Measurements from ENCODE around the gene DGKD. TPM values are rescaled to one million over a fixed set of nuclear protein-coding genes. Genes with fewer than 3 reads are reported as not detected.

DGKD gene
- total and polyA plus RNA-seq, 11 donors, result 15.5 to 88.6 (median 43.0) TPM

DNA sequence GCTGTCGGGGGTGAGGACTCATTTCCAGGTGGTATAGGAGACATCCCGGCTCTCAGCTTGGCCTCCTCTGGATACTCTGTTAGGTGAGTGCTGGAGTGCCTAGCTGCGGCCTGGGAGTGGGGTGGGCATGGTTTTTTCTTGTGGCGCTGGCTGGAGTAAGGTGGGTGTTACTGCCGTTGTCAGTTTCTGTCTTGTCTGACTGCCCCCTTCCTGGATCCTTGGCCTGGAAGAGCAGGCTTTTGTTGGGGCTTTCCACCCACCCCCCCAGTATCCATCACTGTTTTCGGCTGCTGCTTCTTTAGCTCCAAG is 69.2 kb downstream of the DGKD start:
- DNase-seq (no peak), ATAC-seq (no peak)
- WGBS, 4 donors, result 94 to 98% (median 97%) methylated on average over 6 of the region's 6 CpGs
- Histone ChIP-seq H3K36me3 (no peaks in the 10 kb centered on the region), H3K27ac (peak overlapping the region in 4 of 12 donors; percentile 47 to 85 (median 77)), H3K4me1 (peaks cover 4 to 85% (median 48%) of the 10 kb centered on the region in 12 donors), H3K27me3 (no peaks in the 10 kb centered on the region), H3K9me3 (peaks cover 0 to 11% (median 0%) of the 10 kb centered on the region in 12 donors), H3K4me3 (no peak overlapping the region)
- intact Hi-C loops (cut with DNase I), result no loop called here
- TF ChIP-seq CTCF (IDR thresholded peaks at IDR 0.05) (no peak), POLR2A (IDR thresholded peaks at IDR 0.05) (no peak)

DNA sequence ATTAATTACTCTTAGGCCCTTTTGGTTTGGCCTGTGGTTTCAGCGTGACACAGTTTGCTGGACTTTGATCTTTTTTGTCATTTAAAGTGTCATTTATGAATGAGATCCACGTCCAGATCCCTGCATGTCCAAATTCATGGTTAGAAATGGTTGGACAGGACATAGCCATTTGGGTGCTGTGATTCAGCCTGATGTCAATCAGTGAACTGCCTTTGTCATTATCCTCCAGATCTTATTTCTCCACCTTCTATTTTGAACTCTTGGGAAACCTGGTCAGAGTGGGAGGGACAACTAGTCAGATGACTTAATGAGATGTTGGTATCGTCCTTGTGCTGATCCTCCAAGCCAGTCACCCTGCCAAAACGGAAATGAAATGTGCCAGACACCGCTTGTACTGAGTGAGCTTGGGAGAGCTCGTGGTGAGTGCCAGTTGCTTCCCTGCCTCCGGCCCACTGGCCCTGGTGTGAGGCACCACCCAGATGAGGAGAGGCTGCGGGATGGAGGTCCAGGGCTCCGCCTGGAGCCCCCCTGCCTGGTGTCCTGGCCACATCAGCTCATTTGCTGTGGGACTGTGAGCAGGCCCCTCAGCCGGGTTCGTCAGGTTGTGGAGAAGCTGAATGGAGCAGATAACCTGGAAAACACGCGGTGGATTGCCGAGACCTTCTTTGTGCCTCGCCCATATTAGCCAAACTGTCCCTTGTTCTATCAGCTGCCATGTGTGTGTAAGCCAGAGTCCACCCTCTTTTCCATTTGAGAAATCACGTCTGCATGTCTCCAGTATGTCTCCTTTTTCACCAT is 70.1 kb downstream of the DGKD start:
- 67 to 76% (median 68%) methylated on average over 16 of the region's 16 CpGs for WGBS, 4 donors
- DNase-seq (peak in 4 of 5 donors; percentile 66 to 83 (median 76)), ATAC-seq (peak; percentile 59 to 87 (median 84))
- H3K36me3 ChIP-seq, result no peaks in the 10 kb centered on the region
- peak overlapping the region in 10 of 12 donors; percentile 5 to 85 (median 60) for H3K27ac ChIP-seq
- no peak for TF ChIP-seq CTCF (IDR thresholded peaks at IDR 0.05)
- no peak overlapping the region for H3K4me3 ChIP-seq
- intact Hi-C loops (cut with DNase I), result no loop called here
- peaks cover 0 to 11% (median 0%) of the 10 kb centered on the region in 12 donors for H3K9me3 ChIP-seq
- H3K27me3 ChIP-seq, result no peaks in the 10 kb centered on the region
- peaks cover 4 to 88% (median 48%) of the 10 kb centered on the region in 12 donors for H3K4me1 ChIP-seq

- Histone ChIP-seq H3K36me3 (no peaks in the 10 kb centered on the region), H3K9me3 (peaks cover 0 to 11% (median 0%) of the 10 kb centered on the region in 12 donors), H3K27me3 (no peaks in the 10 kb centered on the region), H3K27ac (peak overlapping the region in 3 of 12 donors; percentile 3 to 42 (median 10)), H3K4me1 (peaks cover 0 to 83% (median 41%) of the 10 kb centered on the region in 12 donors), H3K4me3 (no peak overlapping the region)
- intact Hi-C loops (cut with DNase I), result no loop called here
- 78 to 87% (median 84%) methylated on average over 7 of the region's 7 CpGs for WGBS, 4 donors
- TF ChIP-seq POLR2A (IDR thresholded peaks at IDR 0.05), result no peak
- no peak for TF ChIP-seq CTCF (IDR thresholded peaks at IDR 0.05)
- ATAC-seq (no peak), DNase-seq (peak in 1 of 5 donors; percentile 14)
These were observed 72.5 kb downstream of the DGKD start for GRCh38 chr2:233426619-233427342.

GRCh38 chr2:233428008-233428407 is 73.7 kb downstream of the DGKD start:
- WGBS, 4 donors, result 75 to 92% (median 77%) methylated on average over 3 of the region's 3 CpGs
- H3K4me3 ChIP-seq, result no peak overlapping the region
- no peak for TF ChIP-seq CTCF (IDR thresholded peaks at IDR 0.05)
- TF ChIP-seq POLR2A (IDR thresholded peaks at IDR 0.05), result no peak
- intact Hi-C loops (cut with DNase I), result no loop called here
- peaks cover 0 to 11% (median 0%) of the 10 kb centered on the region in 12 donors for H3K9me3 ChIP-seq
- peaks cover 0 to 71% (median 31%) of the 10 kb centered on the region in 12 donors for H3K4me1 ChIP-seq
- H3K27me3 ChIP-seq, result no peaks in the 10 kb centered on the region
- H3K27ac ChIP-seq, result peak overlapping the region in 2 of 12 donors; percentile 76 to 85
- peak in 1 of 5 donors; percentile 11 for DNase-seq
- no peaks in the 10 kb centered on the region for H3K36me3 ChIP-seq
- ATAC-seq, result no peak
